ENCODE measurements around the gene SLC1A2.
"Not testable (repeated sequence)": the region's sequence is repeated elsewhere in the genome, so short reads cannot be mapped to it uniquely, and the experiment has no call there.

The SLC1A2 gene

DNA sequence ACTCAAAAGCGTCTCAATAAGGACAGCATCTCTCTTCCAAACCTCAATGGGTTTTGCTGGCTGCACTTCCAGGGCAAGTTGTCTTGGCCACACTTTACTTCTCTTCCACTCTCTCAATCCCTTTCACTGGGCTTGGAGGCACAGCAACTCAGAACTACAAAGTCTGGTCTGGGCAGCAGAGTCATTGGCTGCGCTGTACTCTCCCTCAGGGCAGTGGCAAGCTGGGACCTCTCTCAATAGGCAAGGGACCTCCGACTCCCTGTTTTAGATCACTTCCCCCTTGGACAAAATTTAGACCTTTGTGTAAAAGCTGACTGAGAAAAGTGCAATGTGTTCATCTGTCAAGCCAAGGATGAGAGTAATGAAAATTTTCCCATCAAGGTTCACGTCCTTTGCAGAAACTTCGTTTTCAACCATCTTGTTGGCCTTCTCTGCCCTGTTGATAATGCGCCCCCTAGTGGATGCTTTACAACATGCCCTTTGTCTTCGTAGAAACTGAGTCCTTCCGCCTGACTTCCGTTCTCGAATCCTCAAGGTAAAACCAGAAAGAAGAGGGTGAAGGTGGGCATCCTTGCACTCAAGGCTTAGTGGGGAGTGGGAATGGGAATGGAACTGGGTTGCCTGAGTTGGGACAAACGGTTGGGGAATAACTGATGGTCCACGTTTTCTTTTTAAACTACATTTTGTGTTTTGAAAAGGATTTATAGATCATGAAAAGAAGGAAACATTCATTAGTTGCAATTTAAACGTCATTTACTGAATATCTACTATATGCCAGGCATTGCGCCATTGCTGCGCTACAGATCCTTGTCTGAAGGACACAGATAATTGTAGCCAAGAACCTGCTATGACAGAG, 181.3 kb downstream of the SLC1A2 start:
- DNase-seq: peak; percentile 13

DNA sequence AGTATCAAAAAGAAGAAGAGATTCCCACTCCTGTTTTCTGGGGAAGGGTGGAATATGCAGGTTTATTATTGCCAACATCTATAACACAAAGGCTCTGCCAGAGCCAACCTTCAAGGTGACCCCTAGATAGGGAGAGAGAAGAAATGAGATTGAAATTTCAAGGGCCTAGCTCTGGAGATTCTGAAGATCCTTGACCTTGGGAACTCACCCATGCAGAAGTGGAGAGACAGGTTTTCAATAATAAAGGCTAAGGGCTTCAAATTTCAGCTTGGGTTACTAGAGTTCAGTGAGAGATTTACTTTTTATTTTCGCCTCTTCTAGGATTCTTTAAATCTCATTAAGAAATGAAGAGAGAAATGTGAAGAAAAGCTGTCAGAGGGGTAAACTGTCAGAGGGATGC, 182.0 kb downstream of the SLC1A2 start:
- no peak for DNase-seq

DNA sequence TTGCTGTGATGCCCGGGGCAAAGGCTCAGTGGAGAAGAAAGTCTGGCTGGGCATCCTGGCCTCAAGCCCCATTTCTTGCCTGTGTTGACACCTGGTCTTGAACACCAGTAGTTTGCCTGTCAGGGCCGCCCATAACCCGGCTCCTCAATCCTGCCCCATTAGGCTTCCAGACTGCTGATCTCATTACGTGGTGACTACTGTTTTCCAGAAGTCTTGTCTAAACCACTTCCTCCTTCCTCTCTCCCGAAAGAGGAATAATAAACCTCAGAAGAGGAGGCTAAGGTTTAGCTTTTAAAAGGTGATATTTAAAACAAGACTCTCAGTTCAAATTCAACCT, 182.7 kb downstream of the SLC1A2 start:
- DNase-seq: no peak

DNA sequence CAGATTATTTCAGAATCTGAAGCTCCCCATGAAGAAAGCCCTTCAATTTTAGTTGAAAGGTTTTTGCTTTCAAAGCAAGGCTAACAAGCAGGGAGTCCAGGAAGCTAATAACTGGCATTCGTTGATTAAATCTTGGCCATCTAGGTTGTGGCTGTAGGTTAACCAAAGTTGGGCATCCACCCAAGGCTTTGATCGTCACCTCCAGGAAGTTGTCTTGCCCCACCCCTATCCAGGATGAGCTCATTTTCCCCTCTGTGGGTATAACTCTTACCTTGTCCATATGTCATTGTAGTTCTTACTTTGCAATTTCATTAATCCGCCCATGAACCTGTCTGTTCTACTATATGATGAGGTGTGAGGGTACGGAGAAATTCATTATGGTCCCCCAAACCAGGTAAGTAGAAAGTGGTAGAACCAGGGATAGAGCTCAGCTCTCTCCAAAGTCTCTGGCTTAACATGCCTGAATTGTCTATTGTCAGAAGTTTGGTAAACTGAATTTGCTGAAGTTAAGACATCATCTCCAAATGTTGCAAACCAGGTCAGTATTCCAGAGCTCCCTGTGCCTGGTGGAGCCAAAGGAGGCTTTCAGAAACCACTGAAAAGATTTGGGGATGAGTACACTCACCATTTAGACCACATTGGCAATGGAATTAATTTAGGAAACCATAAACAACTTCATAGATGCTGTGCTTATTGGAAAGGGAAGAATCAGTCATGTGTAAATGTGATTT, 183.3 kb downstream of the SLC1A2 start:
- DNase-seq: no peak

DNA sequence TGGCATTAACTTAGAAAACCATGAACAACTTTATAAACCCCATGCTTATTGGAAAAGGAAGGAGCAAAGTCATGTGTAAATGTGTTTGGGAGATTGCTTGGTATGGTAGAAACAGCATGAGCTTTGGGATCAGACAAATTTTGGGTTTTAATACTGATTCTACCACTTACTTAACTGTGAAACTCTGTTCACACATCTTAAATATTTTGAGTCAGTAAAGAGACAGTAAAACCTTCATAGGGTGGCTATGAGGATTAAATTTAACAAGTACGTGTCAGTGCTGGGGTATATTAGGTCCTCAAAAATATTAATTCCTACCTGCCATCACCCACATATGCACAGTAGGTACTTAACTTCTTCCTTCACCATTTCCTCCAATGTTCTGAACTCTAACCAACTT, 183.9 kb downstream of the SLC1A2 start:
- no peak for DNase-seq

DNA sequence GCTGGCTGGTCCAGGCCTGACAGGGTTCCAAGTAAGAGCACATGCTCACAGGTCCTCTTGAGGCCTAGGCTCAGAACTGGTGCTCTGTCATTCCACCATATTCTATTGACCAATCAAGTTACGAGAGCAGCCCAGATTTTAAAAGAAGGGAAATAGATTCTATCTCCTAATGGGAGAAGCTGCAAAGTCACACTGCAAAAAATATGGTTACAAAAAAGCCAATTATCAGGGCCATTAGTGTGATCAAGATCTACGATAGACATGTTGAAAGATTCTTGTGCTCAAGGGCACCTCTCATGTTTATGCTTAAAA, 184.2 kb downstream of the SLC1A2 start:
- DNase-seq: no peak

DNA sequence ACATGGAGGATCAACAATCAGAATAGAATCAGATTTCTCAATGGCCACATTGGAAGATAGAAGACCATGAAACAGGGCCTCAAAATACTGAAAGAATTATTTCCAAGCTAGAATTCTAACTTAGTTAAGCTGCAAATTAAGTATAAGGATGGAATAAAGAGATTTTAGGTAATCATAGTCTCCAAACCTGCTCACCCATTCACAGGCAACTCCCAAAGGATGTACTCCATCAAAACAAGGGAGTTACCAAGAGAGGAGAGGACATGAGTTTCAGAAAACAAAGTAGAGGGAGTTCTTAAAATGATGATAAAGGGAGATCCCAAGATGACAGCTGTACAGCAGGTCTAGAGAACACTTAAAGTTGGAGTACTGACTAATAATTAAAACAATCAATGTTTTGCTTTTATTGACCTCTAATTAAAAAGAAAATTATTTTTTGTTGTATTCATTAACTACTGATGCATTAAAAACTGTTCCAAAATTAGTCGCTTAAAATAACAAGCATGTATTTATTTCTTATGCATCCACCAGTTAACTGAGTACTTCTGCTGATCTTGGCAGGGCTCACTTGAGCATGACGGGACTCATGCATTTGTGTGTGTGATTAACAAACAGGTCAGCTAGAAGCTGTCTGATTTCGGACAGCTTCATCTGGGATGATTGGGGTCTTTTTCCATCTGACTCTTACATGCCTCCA, 184.8 kb downstream of the SLC1A2 start:
- DNase-seq: no peak

DNA sequence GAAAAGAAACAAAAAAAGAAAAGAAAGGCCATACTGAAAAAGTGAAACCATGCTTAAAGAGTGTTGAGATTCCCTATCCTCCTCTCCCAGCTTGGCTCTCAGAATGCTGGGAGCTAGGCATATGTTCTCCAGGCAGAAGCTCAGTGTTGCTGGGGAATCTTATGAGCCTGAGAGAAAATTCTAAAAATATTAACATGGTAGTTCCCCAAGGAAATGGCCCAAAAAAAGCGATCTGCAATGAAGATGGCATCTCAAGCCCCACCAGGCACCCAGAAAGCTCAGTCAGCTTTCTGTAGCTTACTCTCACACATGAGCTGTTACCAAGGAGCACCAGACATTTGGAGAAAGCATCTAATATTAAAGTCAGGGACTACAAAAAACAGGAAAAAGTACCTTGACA, 185.8 kb downstream of the SLC1A2 start:
- DNase-seq: no peak

DNA sequence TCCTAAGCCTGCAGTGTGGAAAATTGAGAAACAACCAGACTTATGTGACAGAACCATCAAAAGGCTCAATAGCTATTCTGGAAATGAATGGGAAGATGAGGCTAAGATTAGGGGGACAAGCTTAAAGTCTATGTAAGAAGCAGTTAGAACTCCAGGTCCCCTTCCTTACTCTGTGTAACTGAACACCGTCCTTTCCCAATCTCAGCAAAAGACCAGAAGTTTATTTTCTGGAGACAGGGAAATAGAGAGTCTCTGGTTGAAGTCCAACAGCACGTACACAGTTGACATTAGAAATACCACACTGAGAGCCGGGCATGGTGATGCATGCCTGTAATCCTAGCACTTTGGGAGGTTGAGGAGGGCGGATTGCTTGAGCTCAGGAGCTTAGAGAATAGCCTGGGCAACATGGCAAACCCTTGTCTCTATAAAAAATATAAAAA, 186.4 kb downstream of the SLC1A2 start:
- DNase-seq: no peak

DNA sequence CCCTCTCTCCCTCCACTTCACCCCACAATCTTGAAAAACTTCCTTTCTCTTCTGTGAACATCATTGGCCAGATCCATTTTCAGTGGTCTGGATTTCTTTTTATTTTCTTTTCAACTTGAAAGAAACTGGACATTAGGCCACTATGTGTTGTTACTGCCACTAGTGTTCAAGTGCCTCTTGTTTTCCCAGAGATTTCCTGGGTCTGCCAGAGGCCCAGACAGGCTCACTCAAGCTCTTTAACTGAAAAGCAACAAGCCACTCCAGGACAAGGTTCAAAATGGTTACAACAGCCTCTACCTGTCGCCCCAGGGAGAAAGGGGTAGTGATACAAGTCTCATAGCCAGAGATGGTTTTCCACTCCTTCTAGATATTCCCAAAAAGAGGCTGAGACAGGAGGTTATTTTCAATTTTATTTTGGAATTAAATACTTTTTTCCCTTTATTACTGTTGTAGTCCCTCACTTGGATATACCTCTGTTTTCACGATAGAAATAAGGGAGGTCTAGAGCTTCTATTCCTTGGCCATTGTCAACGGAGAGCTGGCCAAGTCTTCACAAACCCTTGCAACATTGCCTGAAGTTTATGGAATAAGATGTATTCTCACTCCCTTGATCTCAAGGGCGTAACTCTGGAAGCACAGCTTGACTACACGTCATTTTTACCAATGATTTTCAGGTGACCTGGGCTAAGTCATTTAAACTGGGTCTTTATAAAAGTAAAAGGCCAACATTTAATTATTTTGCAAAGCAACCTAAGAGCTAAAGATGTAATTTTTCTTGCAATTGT, 188.1 kb downstream of the SLC1A2 start:
- no peak for DNase-seq

DNA sequence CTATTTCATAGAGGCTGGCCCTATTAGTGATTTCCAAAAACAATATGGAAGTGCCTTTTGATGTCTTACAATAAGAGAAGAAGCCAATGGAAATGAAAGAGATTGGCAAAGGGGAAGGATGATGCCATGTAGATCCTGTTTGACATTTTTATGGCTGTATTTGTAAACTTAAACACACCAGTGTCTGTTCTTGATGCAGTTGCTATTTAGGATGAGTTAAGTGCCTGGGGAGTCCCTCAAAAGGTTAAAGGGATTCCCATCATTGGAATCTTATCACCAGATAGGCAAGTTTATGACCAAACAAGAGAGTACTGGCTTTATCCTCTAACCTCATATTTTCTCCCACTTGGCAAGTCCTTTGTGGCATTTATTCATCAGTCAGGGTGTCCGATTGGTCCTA, 189.0 kb downstream of the SLC1A2 start:
- no peak for DNase-seq

DNA sequence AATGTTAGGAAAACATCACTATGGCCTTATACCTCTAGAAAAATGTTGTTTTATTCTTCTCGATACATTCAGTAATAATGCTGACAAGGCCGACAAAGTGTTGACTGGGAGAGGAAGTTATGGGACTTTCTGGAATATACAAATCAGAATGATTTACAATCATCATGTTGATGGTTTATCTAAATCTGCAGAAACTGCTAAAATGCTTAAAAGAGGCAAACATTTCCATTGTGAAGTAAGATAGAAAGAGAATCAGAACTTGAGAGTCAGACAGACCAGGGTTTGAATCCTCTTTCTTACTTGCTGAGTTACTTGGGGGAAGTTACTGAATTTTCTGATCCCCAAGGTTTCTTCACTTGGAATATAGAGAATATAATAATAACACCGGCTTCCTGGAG, 191.0 kb downstream of the SLC1A2 start:
- no peak for DNase-seq

DNA sequence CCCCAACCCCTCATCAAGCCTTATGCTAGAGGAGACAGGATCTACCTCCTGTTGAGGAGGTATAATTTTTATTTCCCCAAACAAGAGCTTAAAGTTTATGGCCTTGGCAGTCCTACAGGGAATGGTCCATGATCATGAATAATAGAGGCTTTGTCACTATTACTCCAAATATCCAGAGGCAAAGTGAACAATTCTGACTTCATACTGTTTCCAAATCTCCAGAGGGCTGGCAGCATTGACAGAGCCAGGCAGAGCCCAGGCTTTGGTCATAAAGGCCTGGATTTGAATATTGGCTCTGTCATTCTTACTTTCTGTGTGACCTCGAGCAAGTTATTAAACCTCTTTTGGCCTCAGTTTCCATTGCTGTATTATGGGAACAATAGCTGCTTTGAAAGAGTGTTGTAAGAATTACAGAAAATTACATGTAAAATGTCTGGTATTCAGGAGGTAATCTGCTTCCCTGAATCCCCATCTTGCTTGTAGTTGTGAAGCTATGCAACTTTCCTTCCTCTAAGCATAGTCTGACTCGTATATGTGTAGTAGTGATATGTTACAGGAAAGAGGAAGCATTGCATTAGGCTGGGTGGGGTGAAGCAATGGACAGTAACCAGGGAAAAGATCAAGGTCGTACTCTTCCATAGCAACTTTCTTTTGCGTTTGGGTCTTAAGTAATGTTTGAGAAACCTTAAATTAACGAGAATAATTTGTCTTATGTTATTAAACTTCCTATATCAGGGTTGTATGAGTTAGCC, 191.6 kb downstream of the SLC1A2 start:
- no peak for DNase-seq

DNA sequence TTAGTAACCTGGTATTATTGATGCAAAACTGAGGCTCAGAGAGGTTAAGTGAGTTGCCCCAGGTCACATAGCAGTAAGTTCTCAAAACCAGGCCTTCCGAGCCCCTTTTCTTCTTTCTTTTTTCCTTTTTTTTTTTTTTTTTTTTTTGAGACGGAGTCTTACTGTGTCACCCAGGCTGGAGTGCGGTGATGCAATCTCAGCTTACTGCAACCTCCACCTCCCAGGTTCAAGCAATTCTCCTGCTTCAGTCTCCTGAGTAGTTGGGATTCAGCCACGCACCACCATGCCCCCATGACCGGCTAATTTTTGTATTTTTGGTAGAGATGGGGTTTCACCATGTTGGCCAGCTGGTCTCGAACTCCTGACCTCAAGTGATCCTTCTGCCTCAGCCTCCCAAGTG, 192.6 kb downstream of the SLC1A2 start:
- not testable (repeated sequence) for DNase-seq

DNA sequence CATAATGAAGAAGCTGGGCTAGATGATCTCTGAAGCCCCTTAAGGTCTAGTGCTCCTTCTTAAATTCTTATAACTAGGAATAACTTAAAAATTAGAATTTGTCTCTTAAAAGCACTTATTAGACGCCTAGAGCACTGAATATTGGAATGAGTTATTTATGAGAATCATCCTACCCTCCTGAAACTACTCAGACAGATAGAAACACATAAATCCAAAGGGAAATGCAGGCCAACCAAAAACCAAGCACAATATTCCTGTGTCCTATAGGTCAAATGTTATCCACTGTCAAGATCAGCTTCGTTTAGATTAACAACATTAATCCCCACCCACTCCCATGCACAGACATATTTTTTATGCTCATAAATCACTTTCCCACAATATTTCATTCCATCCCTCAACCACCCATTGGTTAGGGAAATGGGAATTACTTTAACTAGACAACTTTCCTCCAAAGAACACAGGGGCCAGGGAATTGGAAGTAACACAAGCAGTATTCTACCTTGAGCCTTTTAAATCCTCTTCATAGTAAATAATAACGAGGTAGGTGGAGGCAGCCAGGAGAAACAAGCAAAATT, 193.3 kb downstream of the SLC1A2 start:
- DNase-seq: no peak

DNA sequence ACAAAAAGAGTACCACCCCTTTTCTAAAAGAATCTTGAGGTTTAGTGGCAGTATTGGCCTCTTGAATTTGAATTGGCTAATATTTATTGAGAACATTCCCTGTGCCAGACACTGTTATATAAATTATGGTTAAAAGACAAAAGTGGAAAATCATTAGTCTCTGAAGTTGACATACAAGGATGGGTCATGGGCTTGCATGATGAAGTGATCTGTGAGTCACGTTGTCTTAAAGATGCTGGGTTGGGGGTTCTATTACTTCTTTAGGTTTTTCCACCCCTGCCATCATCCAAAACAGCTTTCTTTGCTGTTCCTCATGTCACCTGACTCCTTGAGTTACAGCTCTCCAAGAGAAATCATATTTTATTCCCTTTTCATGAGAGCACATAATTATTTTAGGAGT, 195.4 kb downstream of the SLC1A2 start:
- no peak for DNase-seq

DNA sequence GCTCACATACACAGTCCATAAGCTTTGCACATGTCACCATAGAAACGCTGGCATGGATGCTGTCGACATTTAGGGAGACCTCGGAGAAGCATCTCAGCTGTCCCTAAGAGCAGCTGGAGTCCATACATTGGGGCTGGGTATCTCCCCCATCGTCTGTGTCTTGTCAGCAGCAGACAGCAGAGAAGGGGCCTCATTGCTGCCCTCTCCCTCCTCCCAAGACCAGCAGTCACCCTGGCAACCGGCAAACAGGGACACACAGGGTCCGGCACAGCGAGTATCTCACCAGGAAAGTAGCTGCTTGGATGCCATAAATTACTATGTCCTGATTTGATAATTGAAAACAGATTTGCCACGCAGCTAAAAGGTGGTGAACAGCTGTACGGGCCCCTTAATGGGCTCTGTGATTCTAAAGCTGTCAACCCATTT, 196.0 kb downstream of the SLC1A2 start:
- no peak for DNase-seq

DNA sequence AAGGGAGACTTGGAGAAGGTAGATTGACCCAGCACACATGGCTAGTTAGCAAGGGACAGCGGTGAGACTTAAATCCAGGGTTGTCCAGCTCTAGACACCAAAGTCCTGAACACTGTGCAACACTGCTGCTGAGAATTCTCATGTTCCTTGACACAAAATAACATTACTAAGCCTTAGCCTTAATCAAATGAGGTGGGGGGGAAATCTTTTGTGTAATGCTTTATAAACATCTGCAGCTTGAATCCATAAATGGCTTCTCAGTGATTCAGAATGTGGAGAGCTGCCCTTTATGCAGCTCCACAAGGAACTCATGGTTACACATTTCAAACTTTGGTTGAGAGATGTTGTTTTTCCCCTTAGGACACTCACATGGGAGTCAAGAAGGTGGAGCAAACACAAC, 200.4 kb downstream of the SLC1A2 start:
- DNase-seq: no peak

DNA sequence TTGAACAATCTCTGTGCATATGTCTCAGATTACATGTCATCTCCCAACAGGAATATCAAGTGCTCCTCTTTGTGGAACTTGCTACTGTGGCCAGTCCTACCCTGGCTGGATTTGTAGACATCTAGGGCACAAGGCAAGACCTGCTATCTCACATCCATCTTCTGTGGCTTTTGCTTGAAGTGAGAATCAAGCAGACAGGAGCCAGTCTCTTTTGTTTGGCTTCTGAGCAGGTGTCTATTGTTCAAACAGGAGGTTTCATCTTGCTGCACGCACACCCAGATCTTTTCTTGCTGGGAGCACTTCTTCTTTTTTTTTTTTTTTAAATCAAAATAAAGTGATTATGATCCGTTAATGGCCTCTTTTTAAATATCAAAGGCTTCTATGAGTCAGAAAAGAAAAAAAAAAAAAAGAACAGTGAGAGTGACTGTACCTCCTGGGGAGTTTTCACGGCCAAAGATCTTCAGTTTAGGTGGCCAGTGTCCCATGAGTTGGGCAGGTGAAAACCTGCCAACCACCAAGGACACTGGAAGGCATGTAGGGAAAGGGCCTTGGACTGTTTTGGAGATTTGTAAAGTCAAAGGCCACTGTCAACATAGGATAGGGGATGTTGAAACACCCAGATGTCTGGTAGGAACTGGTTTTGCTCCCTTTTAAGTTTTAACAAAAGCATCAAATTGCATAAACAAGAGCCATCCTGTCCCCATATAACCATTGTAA, 202.2 kb downstream of the SLC1A2 start:
- DNase-seq: peak; percentile 41

DNA sequence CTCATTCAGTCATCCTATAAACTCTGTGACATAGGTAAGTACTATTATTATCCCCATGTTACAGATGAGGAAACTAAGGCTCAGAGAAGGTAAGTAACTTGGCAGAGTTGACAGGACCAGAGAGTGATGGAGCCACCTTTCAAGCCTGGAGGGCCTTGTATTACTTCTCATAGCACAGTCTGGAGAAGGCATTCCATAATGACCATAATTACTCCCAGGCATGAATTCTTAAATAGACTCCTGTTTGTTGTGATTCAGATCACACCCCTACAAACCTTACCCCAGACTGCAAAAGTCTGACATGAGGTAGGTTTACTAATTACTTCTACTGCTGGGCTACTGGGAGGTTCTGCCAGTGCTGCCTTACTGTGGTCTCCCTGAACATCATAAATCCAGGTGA, 203.4 kb downstream of the SLC1A2 start:
- no peak for DNase-seq

DNA sequence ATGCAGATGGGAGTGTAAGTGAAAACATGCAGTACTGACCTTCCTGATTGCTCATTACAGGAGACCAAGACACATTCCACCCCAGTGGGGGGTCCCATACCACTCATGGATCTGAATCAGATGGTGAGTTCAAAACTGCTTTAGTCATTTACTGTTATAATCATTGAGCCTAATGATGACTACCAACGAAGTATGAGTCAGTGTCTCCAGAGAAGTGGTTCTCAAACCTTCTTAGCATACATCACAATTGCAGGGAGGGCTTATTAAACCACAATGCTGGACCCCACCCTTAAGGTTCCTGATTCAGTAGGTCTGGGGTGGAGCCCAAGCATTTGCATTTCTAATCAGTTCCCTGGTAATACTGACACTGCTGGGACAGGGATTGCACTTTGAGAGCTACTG, 204.6 kb downstream of the SLC1A2 start:
- no peak for DNase-seq
